Adrenal gland (tissue), 12 donors: ENCODE results near the gene BRSK2. TPM values are rescaled to one million over a fixed set of nuclear protein-coding genes. Genes with fewer than 3 reads are reported as not detected.

Experiments used
- DNase-seq, 7 donors: peaks; one replicate each; pipeline ENCODE4 v3.0.0-alpha.2; 2019 to 2020
- H3K27ac ChIP-seq, 5 donors: fragments of 200-600 bp; sonication (generic) in 4 of 5; 1 replicate in 3 of 5; 2 replicates in 2 of 5; pipeline versions ENCODE4 v1.5.1 to v1.8.0; 2016 to 2020; ENCODE audit warnings: mild to moderate bottlenecking in 1 of 5
- H3K27me3 ChIP-seq: fragments of 200-600 bp; 2 replicates; pipeline ENCODE4 v1.8.0; 2021
- H3K36me3 ChIP-seq, 2 donors: fragments of 200-600 bp; replicated peaks in 1 of 2; 1 replicate in 1 of 2; 2 replicates in 1 of 2; pipeline versions ENCODE4 v1.5.1 to v1.8.0; 2018 to 2022
- H3K4me1 ChIP-seq, 2 donors: fragments of 200-600 bp; replicated peaks in 1 of 2; 1 replicate in 1 of 2; 2 replicates in 1 of 2; pipeline versions ENCODE4 v1.5.1 to v1.8.0; 2018 to 2021
- H3K4me3 ChIP-seq, 4 donors: fragments of 200-600 bp; sonication (generic) in 3 of 4; one replicate each; pipeline ENCODE4 v1.5.1; 2016 to 2018
- H3K9me3 ChIP-seq, 3 donors: fragments of 200-600 bp; sonication (generic) in 1 of 3; replicated peaks in 1 of 3; 1 replicate in 2 of 3; 2 replicates in 1 of 3; pipeline versions ENCODE4 v1.5.1 to v1.8.0; 2016 to 2021
- POLR2A ChIP-seq, 2 donors: fragments of 450-650 bp; IDR thresholded peaks; one replicate each; pipeline ENCODE4 v1.6.1; 2017; ENCODE audit warnings: antibody characterized with exemption in 2 of 2, mild to moderate bottlenecking in 2 of 2, moderate library complexity in 1 of 2
- WGBS, 4 donors: extraction: QIAGEN DNeasy Blood & Tissue Kit in 2 of 4; methylation state at CpG; one replicate each; pipeline versions ENCODE4 v1.1.5 to v1.1.7; 2013 to 2017; 5-methylcytosine and 5-hydroxymethylcytosine counted together
- intact Hi-C, 2 donors: fragments of 100-400 bp; cut with DNase I; formaldehyde crosslinking; loops; one replicate each; pipeline versions ENCODE4 v1.14.1 to v1.15.0; 2022 to 2023
- polyA plus RNA-seq, 3 donors: library from polyadenylated mRNA; stranded (reverse); fragments of 200-250 nt in 2 of 3; fragments of 350-450 nt in 1 of 3; fragmentation: Illumina TruSeq in 1 of 3; extraction: RNeasy Lipid Tissue Mini Kit (QIAGEN cat#74804) in 1 of 3; gene quantifications; one replicate each; pipeline ENCODE4 v1.2.3, GENCODE V29; 2013 to 2014
- total RNA-seq, 9 donors: library from RNA; depleted of rRNA in 4 of 9; stranded (reverse); fragments of >200 nt in 4 of 9; fragments of 120-200 nt in 1 of 9; fragmentation: NEBNext Ultra II Directional in 1 of 9; extraction: Animal tissue kit (Norgen Biotek cat#: 25700) in 1 of 9; gene quantifications; one replicate each; pipeline versions ENCODE4 v1.1.0 to v1.2.4, GENCODE V29; 2013 to 2023
- TF ChIP-seq, protein P1 (sequence below), 6 experiments: fragments of 450-650 bp in 4 of 6; fragments of 200-600 bp in 2 of 6; sonication (generic) in 1 of 6; IDR thresholded peaks; 1 replicate in 5 of 6; 2 replicates in 1 of 6; pipeline versions ENCODE4 v1.5.1 to v1.8.0; 2016 to 2021; ENCODE audit warnings: antibody characterized with exemption in 6 of 6, mild to moderate bottlenecking in 2 of 6, moderate library complexity in 1 of 6
- donor health status: healthy with polysubstance abuse.
- donor health status: Bipolar disorder and iron deficiency.
- donor health status: DM: yes; HTN: yes; CAD: no.
- donor health status: DM: no; HTN: no; CAD: no.
- donor health status: DM: no; HTN: no; CAD: no.
- donor health status: DM: yes; HTN: yes; CAD: no.

The BRSK2 gene
- total and polyA plus RNA-seq, 12 donors: 0.18 to 24.5 (median 1.4) TPM; not detected in 1

DNA sequence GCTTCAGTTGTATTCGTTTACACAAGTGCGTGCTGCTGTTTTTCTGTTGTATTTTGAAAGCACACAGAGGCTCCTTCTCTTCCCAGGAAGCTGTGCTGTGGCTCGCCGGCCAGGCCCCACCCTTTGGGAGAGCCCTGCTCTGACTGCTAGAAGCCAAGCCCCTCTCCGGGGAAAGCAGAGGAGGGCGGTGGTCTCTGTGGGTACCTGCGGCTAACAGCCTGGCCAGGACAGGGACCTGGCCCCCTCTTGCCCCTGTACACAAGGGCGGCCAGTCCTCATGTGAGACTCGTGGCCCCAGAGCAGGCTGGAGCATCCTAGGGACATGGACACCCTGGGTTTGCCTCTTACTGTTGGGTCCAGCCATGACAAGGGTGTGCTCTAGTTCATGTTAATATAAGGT, 82.0 kb downstream of the BRSK2 start:
- peaks cover 10 to 13% of the 10 kb centered on the region in 2 donors for H3K4me1 ChIP-seq
- WGBS, 4 donors: 82 to 85% (median 85%) methylated on average over 4 to 9 of the region's 9 CpGs
- peaks cover 0 to 40% of the 10 kb centered on the region in 2 donors for H3K36me3 ChIP-seq
- no peak overlapping the region for H3K4me3 ChIP-seq
- no peak for DNase-seq
- intact Hi-C loops: loop anchor here in 1 of 2 donors (10.0 kb wide), 1 partner anchor 57 kb away; no protein-coding TSS in a partner anchor
- no peak for TF ChIP-seq POLR2A (IDR thresholded peaks at IDR 0.05)
- TF ChIP-seq, protein P1, sequence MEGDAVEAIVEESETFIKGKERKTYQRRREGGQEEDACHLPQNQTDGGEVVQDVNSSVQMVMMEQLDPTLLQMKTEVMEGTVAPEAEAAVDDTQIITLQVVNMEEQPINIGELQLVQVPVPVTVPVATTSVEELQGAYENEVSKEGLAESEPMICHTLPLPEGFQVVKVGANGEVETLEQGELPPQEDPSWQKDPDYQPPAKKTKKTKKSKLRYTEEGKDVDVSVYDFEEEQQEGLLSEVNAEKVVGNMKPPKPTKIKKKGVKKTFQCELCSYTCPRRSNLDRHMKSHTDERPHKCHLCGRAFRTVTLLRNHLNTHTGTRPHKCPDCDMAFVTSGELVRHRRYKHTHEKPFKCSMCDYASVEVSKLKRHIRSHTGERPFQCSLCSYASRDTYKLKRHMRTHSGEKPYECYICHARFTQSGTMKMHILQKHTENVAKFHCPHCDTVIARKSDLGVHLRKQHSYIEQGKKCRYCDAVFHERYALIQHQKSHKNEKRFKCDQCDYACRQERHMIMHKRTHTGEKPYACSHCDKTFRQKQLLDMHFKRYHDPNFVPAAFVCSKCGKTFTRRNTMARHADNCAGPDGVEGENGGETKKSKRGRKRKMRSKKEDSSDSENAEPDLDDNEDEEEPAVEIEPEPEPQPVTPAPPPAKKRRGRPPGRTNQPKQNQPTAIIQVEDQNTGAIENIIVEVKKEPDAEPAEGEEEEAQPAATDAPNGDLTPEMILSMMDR (IDR thresholded peaks at IDR 0.05): no peak
- H3K9me3 ChIP-seq: no peaks in the 10 kb centered on the region
- H3K27me3 ChIP-seq: no peaks in the 10 kb centered on the region
- H3K27ac ChIP-seq: no peak overlapping the region

DNA sequence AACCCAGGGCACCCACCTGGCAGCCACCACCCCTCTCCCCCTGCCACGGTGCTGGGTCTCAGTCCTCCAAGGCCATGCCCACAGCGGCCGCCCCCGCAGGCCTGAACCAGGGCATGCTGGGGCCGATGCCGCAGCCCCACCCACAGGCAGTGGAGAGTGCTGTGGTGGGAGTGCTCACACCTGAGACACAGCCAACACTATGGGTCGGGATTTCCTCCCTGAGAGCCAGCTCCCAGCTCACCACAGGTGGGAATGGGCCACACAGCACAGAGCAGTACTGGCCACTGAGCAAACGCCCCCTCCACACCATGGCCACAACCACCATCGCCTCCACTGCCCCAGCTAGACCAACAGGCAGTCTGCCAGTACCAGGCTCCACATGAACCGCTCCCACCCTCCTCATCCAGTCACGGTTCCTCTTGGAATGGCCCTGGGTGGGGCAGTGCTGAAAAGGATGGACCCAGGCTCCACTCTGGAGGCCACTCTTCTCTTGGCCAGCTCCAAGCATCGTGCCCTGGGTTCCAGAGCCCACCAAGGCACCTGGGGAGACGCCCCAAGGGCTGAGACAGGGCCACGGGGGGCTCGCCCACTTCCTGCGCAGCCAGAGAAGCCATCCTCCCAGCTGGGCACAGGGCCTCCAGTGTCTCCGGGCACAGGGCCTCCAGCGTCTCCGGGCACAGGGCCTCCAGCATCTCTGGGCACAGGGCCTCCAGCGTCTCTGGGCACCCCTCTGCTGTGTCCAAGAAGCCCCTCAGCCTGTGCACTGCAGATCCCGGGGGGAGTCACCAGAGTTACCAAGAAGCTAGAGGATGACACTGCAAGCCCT, 82.7 kb downstream of the BRSK2 start:
- H3K36me3 ChIP-seq: peaks cover 0 to 46% of the 10 kb centered on the region in 2 donors
- peaks cover 10 to 13% of the 10 kb centered on the region in 2 donors for H3K4me1 ChIP-seq
- WGBS, 4 donors: 81 to 94% (median 92%) methylated on average over 5 to 21 of the region's 21 CpGs
- intact Hi-C loops: loop anchor here in 1 of 2 donors (10.0 kb wide), 1 partner anchor 58 kb away; no protein-coding TSS in a partner anchor
- H3K27ac ChIP-seq: no peak overlapping the region
- no peaks in the 10 kb centered on the region for H3K9me3 ChIP-seq
- no peak for DNase-seq
- no peaks in the 10 kb centered on the region for H3K27me3 ChIP-seq
- no peak overlapping the region for H3K4me3 ChIP-seq
- TF ChIP-seq POLR2A (IDR thresholded peaks at IDR 0.05): no peak
- TF ChIP-seq, protein P1 (IDR thresholded peaks at IDR 0.05): no peak

DNA sequence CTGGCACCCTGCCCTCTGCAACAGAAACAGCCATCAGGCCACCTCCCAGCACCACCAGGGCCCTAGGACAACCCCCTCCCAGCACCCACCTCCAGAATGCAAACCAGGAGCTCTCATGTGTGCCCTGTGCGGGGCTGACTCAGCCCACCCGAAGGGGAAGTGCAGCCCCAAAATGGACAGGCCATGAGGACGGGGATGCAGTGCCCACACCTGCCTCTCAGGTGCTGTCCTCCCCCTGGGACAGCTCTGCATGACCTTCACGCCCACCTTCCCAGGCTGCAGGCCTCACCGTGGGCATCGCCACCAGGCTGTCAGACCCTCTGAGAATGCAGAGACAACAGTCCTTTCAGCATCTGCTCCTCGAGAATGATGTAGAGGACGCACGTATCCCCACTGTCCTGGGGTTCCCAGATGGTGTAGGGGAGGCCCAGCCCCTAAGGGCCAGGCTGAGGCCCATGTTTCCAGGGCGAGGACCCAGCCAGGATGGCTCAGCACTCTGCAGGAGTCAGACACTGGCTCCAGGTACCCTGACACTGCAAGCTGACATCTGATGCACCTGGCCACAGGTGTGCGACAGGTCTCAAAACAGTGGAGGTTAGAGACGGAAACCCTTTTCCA, 83.4 kb downstream of the BRSK2 start:
- H3K9me3 ChIP-seq: no peaks in the 10 kb centered on the region
- no peak overlapping the region for H3K4me3 ChIP-seq
- H3K4me1 ChIP-seq: peaks cover 6 to 8% of the 10 kb centered on the region in 2 donors
- no peaks in the 10 kb centered on the region for H3K27me3 ChIP-seq
- no peak overlapping the region for H3K27ac ChIP-seq
- intact Hi-C loops: loop anchor here in 1 of 2 donors (10.0 kb wide), 1 partner anchor 58 kb away; no protein-coding TSS in a partner anchor
- no peak for DNase-seq
- WGBS, 4 donors: 87 to 96% (median 94%) methylated on average over 5 to 12 of the region's 12 CpGs
- H3K36me3 ChIP-seq: peaks cover 0 to 48% of the 10 kb centered on the region in 2 donors
- TF ChIP-seq, protein P1 (IDR thresholded peaks at IDR 0.05): no peak
- no peak for TF ChIP-seq POLR2A (IDR thresholded peaks at IDR 0.05)

DNA sequence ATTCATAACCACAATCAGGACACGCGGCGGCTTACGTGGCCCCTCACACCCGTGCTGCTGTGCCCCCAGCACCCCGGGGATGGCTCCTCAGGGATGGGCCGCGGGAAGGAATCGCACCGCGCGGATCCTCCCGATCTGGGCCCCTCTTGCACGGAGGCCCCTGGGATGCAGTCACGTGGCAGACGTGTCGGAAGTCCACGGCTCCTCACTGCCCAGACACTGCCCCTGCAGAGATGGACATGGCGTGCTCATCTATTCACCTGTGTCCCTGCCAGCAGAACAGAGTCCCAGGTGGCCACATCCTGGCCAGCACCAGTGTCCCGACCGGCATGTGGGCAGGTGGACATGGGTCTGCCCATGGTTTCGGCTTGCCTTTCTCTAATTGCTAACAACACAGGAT, 84.1 kb downstream of the BRSK2 start:
- intact Hi-C loops: loop anchor here in 1 of 2 donors (10.0 kb wide), 1 partner anchor 59 kb away; no protein-coding TSS in a partner anchor
- DNase-seq: no peak
- WGBS, 4 donors: 95 to 98% (median 95%) methylated on average over 21 to 22 of the region's 22 CpGs
- Histone ChIP-seq H3K27ac (no peak overlapping the region), H3K9me3 (no peaks in the 10 kb centered on the region), H3K4me1 (peaks cover 0 to 2% of the 10 kb centered on the region in 2 donors), H3K36me3 (peaks cover 0 to 48% of the 10 kb centered on the region in 2 donors), H3K27me3 (no peaks in the 10 kb centered on the region), H3K4me3 (no peak overlapping the region)
- TF ChIP-seq, protein P1 (IDR thresholded peaks at IDR 0.05): no peak
- TF ChIP-seq POLR2A (IDR thresholded peaks at IDR 0.05): no peak
